Measurements from ENCODE around the gene PRR30. TPM values are rescaled to one million over a fixed set of nuclear protein-coding genes. Genes with fewer than 3 reads are reported as not detected.

PRR30 gene
- total and polyA plus RNA-seq, 2 donors (not counting 3 experiments of a cell fraction or from before 2014, with no cell fraction given), result not detected

GRCh38 chr2:27152796-27153464, 13.7 kb upstream of the PRR30 start:
- dilution Hi-C loops (cut with MboI; ENCODE audit: extremely low pct_ligation_motif_present, low sequenced_read_pairs) (no loop called here), intact Hi-C loops (cut with micrococcal nuclease) (loop anchor here (10.0 kb wide), 1 partner anchor 168 kb away; no protein-coding TSS in a partner anchor)
- Histone ChIP-seq H3K4me1 (ENCODE audit: control insufficient read depth, extremely low read depth, insufficient read depth, low read length) (no peaks in the 10 kb centered on the region), H4K20me1 (replicated peaks; ENCODE audit: control insufficient read depth, extremely low read depth, insufficient read depth, low read length) (no peaks in the 10 kb centered on the region), H3K27ac (ENCODE audit: insufficient read depth, low read depth, low read length) (no peak overlapping the region), H3K27me3 (ENCODE audit: control insufficient read depth in 2 of 2, insufficient read depth in 2 of 2, low read length in 2 of 2) (no peaks in the 10 kb centered on the region), H3K9me1 (replicated peaks; ENCODE audit: control insufficient read depth, extremely low read depth, insufficient read depth, low read length) (no peaks in the 10 kb centered on the region), H3K4me3 (replicated peaks in 1 of 3; ENCODE audit: insufficient read depth in 1 of 3, low read depth in 1 of 3, low read length in 3 of 3) (no peak overlapping the region), H3K9me3 (replicated peaks; ENCODE audit: control insufficient read depth, insufficient read depth, low read length) (no peaks in the 10 kb centered on the region), H3K79me2 (ENCODE audit: control insufficient read depth, insufficient read depth, low read length) (no peaks in the 10 kb centered on the region), H3K36me3 (ENCODE audit: control insufficient read depth in 2 of 2, extremely low read depth in 1 of 2, insufficient read depth in 2 of 2, low read length in 2 of 2) (no peaks in the 10 kb centered on the region), H2AFZ (ENCODE audit: low read depth, low read length) (no peak overlapping the region), H3K4me2 (ENCODE audit: insufficient read depth, low read length) (no peak overlapping the region), H3K9ac (replicated peaks; ENCODE audit: extremely low read depth, insufficient read depth, low read length) (no peak overlapping the region)
- DNase-seq (ENCODE audit: low read depth, low spot score), result no peak
- FAIRE-seq, result no peak
- TF ChIP-seq FOS (IDR thresholded peaks at IDR 0.05; ENCODE audit: borderline replicate concordance, insufficient read depth, low read length) (no peak), POLR2AphosphoS5 (IDR thresholded peaks at IDR 0.05; ENCODE audit: insufficient read depth, low read depth, low read length) (no peak), JUN (IDR thresholded peaks at IDR 0.05; ENCODE audit: borderline replicate concordance, insufficient read depth, insufficient read length, low read depth) (no peak), CTCF (IDR thresholded peaks at IDR 0.05; ENCODE audit: extremely low read depth in 1 of 2, insufficient read depth in 1 of 2, low read depth in 1 of 2, low read length in 2 of 2) (no peak), GATA2 (IDR thresholded peaks at IDR 0.05; ENCODE audit: insufficient read depth, insufficient read length, low read depth, low read length) (no peak), MYC (IDR thresholded peaks at IDR 0.05; ENCODE audit: low read depth, low read length) (no peak), EZH2 (IDR thresholded peaks at IDR 0.05; ENCODE audit: borderline replicate concordance, low read depth, low read length, severe bottlenecking) (no peak), MAX (IDR thresholded peaks at IDR 0.05; ENCODE audit: insufficient read depth, insufficient read length) (no peak), POLR2A (IDR thresholded peaks at IDR 0.05; ENCODE audit: low read depth, low read length) (no peak)
- ChIA-PET CTCF (interaction anchor here (1.4 to 2.1 kb wide), 3 partner anchors 17 to 40 kb away, joined by 3 to 9 read pairs (median 7); no protein-coding TSS in a partner anchor), POLR2A (no interaction called here)
- no TSS peak for BruUV-seq (replicated peaks)

All from endothelial cell of umbilical vein (primary cell).